GM11168 (cell line): ENCODE measurements around the gene TMEM119.
"Not testable (repeated sequence)": the region's sequence is repeated elsewhere in the genome, so short reads cannot be mapped to it uniquely, and the experiment has no call there.

Source experiments
- in situ Hi-C: fragments of 300-500 bp; cut with MboI; formaldehyde crosslinking; loops from one replicate; pipeline ENCODE4 v1.12.0; 2022; ENCODE audit warnings: low sequenced_read_pairs; ENCODE audit not compliant: unreplicated experiment

TMEM119 gene

DNA sequence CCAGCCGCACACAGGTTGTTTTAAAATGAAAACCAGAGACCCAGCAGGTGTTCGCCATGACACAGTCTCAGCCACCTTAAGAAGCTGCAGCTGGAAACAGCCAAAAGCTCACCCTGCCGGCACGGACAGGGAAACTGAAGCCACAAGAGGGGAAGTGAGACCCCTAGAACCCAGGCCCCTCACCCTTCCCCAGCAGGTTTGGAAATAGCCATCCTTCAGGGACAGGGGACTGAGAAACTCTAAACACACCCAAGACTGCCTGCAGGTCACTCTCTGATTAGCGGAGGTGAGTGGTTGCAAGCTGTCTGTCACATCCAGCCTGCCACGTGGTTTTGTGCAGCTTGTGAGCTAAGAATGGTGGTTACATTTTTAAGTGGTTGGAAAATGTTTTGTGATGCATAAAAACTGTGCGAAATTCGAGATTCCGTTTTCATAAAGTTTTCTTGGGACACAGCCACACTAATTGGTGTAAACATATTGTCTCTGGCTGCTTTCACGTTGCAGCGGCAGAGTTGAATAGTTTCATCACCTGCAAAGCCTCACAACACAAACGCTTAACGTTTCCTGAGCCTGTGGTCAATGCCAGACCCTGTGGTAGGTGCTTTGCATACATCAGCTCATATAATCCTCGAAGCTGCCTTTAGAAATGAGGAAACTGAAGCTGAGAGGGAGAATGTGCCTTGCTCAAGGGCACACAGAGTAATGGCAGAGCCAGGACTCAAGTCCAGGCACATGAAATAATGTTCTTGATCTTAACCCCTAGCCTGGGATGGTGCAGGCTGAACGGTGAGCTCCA, 37.5 kb upstream of the TMEM119 start:
- in situ Hi-C loops = no loop called here

GRCh38 chr12:108634341-108634751, 36.5 kb upstream of the TMEM119 start:
- in situ Hi-C loops = no loop called here

DNA sequence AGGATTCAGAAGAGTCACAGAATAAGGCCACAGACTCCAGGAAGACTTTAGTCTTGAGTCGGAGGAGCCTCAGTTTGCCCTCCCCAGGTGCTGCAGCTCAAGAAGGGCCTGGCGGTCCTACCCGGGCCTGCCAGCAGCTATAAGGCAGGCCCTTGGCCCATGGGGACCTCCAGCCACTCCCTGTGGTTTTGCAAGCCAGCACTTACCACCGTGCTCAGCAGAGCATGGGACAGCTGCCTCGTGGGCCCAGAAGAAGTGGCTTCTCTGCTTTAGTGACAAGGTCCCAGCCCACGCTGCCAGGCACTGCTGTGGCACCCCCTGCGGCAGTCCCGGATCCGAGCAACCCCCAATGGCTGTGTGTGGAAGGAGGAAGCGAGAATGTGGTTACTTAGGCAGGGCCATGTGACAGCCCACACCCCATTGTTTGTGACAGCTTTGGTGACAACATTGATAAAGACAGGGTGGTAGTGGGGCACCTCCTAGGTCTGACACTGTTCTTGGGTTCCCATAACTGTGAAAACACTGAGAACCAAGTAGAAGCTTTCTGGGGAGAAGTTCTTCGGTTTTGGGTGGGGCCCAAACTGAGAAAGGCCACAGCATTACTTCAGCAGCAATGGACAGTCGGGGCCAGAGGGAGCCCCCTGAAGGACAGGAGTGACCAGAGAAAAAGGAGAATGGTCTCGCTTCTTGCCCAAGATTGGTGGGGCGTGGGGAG, 35.8 kb upstream of the TMEM119 start, which contains the start of gene SELPLG:
Gene SELPLG, minus strand, starts transcription at position 361 of the 715 bp plus-strand sequence. CDS start 9,587 bp downstream, outside the sequence.
- in situ Hi-C loops = no loop called here

- in situ Hi-C loops = no loop called here
Observed at GRCh38 chr12:108633081-108633533, 35.2 kb upstream of the TMEM119 start.

GRCh38 chr12:108631261-108631660, 33.4 kb upstream of the TMEM119 start:
- in situ Hi-C loops = not testable (repeated sequence)

DNA sequence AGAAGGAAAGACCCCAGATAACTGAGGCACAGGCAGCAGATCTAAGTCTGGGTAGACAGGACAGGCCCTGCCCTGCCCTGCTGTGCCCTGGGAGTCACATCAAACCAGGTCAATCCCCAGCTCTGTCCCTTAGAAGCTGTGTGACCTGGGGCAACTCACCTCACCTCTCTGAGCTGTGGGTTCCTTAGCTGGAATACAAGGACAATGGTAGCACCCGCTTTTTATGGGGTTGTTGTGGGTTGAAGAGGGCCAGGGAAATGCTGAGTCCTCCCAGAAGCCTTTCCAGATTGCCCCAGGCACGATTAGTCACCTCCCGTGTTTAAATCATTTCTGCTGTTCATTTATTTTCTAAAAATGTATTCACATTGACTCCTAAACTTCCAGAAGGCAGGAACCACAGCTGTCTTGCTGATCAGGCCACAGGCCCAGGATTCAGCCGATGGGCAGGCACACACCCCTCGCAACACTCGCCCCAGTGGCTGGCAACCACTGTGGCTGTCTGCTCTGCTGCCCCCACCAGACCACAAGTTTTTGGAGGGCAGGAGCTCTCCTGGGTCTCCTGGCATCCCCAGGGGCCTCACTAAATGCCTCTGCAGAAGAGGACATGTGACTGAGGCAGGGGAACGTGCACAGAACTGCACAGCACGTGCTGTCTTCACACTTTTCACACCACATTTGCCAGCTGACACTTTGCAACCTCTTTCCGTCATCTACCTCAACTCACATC, 32.8 kb upstream of the TMEM119 start:
- in situ Hi-C loops = no loop called here

GRCh38 chr12:108629824-108630476, 32.1 kb upstream of the TMEM119 start:
- in situ Hi-C loops = no loop called here

GRCh38 chr12:108629151-108629550, 31.3 kb upstream of the TMEM119 start:
- in situ Hi-C loops = no loop called here

DNA sequence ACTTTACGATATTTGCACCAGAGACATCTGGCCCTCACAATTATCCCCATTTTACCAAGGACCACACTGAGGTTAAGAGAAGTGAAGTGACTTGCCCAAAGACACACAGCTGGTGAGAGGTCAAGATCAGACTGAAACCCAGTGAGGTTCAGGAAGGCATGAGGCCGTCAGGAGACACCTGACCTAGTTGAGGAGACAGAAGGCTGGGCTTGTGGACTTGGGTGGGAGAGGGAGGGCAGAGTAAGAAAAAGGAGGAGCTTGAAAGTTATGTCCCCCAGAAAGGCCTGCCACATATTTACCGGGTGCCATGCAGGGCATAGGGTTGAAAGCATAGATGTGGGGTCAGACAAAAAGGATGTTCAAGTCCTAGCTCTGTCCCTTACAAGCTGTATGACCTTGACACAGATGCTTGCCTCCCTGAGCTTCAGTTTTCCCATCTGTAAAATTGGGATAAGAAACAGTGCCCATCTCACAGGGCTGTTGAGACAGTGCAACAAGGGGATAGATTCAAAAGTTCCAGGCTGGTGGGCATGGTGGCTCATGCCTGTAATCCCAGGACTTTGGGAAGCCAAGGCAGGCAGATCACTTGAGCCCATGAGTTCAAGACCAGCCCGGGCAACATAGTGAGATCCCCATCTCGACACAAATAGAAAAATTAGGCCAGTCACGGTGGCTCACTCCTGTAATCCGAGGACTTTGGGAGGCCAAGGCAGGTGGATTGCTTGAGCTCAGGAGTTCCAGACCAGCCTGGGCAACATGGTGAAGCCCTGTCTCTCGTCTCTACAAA, 29.4 kb upstream of the TMEM119 start:
- in situ Hi-C loops = no loop called here

DNA sequence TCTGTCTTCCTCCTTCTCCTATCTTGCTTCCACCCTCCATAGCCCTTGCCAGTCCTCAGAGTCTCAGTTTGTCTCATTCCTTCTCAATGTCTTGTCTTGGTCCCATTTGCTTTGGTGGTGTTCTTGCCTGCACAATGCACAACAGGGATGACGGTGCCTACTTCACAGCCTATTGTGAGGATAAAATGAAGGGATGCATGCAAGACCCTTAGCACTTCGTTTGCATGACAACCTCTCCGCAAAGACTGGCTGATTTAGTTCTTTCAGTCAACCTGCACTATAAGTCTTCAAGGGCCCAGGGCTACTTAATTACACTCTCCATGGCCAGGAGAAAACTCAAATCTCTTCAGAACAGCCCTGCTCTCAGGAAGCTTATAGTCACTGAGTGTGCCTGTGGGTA, 27.3 kb upstream of the TMEM119 start:
- in situ Hi-C loops = no loop called here

GRCh38 chr12:108623577-108623976, 25.7 kb upstream of the TMEM119 start:
- in situ Hi-C loops = no loop called here

DNA sequence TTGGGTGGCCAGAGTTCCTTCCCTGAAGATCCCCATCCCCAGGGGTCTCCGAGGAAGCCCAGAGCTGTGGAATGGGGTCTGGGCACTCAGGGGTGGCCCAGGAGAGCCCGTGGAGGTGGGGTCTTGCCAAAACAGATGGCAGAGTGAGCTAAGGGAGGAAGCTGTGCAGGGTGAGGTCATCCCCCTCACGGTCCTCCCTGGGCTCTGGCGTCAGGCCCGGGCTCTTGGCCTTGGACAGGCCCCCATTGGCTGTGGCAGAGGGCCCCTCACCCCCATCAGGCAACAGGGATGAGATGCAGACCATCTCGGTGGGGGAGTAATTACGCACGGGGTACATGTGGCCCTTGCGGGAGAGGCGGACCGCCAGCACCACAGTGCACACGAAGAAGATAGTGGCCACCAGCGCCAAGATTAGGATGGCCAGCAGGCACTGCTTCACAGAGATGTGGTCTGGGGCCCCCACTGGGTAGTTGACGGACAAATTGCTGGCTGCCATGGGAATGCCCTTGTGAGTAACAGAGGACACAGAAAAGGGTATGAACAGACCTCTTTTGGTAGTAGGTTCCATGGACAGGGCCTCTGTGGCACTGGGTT, 25.1 kb upstream of the TMEM119 start:
- in situ Hi-C loops = no loop called here

- in situ Hi-C loops = no loop called here
Observed at GRCh38 chr12:108622421-108622820, 24.5 kb upstream of the TMEM119 start.

DNA sequence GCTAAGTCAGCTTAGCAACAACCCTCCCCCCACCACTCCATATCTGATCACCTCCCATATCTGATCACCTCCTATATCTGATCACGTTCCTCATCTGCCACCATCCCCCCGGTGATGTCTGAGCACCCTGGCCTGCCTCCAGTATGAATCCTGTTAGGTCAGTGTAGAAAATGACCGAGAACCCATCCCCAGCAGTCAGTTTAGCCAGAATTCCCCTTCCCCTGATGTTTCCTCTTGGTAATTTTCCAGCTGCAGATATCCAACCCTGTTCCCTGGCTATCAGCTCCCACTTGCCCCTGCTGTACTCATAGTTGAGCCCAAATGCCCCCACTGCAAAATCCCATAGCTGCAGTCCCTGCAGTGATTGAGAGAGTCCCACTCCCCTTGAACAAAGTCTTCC, 23.3 kb upstream of the TMEM119 start:
- in situ Hi-C loops = no loop called here

- in situ Hi-C loops = no loop called here
Observed at GRCh38 chr12:108620236-108620879, 22.5 kb upstream of the TMEM119 start.

DNA sequence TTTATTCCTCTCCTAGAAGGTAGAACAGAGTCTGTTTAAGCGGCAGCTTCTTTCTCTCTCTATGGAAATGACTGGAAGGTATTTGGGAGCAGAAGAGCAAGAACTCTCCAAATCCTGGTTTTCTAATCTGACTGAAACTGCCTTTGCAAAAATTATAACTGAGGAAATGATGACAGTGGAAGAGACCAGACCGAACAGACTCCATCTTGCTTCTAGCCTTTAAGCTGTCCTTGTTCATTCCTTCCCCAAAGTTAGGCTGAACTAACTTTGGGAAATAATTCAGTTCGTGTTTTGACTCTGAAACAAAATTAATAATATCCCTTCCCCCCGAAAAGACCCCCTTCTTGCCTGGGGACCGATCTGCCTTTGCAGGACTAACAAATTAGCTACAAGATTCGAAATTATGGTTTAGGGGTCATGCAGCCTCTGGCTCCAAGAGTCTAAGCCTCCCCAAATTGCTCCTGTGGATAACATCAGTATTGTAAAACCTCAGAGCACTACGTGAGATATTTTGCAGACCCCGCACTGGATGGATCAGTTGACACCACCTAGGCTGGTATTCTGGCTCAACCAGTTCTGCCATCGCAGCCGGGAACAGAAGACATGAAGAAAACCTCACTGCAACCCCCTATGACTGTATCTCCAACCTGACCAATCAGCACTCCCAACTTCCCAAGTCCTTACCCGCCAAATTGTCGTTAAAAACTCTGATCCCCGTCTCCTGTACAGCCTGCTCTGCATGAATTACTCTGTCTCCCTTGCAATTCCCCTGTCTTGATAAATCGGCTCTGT, 21.7 kb upstream of the TMEM119 start:
- in situ Hi-C loops = loop anchor here (5.0 kb wide), 1 partner anchor 52 kb away; no protein-coding TSS in a partner anchor

DNA sequence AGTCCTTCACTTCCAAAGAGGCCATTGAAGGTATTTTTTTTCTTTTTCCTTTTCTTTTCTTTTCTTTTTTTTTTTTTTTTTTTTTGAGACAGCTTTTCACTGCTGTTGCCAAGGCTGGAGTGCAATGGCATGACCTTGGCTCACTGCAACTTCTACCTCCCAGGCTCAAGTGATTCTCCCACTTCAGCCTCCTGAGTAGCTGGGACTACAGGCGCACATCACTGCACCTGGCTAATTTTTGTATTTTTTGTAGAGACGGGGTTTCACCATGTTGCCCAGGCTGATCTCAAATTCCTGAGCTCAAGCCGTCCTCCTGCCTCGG, 21.0 kb upstream of the TMEM119 start:
- in situ Hi-C loops = loop anchor here (5.0 kb wide), 1 partner anchor 52 kb away; no protein-coding TSS in a partner anchor
